Fibroblast of skin of back (primary cell): ENCODE data around the gene COL4A2.

Experiments
- DNase-seq: peaks from one replicate; pipeline ENCODE4 v3.0.0-alpha.2; 2013

Gene COL4A2

GRCh38 chr13:110323172-110323891, 16.2 kb downstream of the COL4A2 start:
- peak; percentile 91 for DNase-seq

- no peak for DNase-seq
Measured at GRCh38 chr13:110324026-110324749, 17.1 kb downstream of the COL4A2 start.

GRCh38 chr13:110326263-110326904, 19.3 kb downstream of the COL4A2 start:
- no peak for DNase-seq

GRCh38 chr13:110327051-110327721, 20.1 kb downstream of the COL4A2 start:
- peak; percentile 92 for DNase-seq

GRCh38 chr13:110328573-110328972, 21.5 kb downstream of the COL4A2 start:
- no peak for DNase-seq

GRCh38 chr13:110329258-110329657, 22.2 kb downstream of the COL4A2 start:
- no peak for DNase-seq

GRCh38 chr13:110329798-110330461, 22.8 kb downstream of the COL4A2 start:
- DNase-seq, result peak; percentile 74

GRCh38 chr13:110330491-110331011, 23.5 kb downstream of the COL4A2 start:
- DNase-seq, result peak; percentile 91

- no peak for DNase-seq
Measured at GRCh38 chr13:110331362-110331761, 24.3 kb downstream of the COL4A2 start.

GRCh38 chr13:110332750-110333149, 25.7 kb downstream of the COL4A2 start:
- DNase-seq, result no peak

GRCh38 chr13:110333837-110334236, 26.8 kb downstream of the COL4A2 start:
- DNase-seq, result no peak

GRCh38 chr13:110334256-110334655, 27.2 kb downstream of the COL4A2 start:
- peak; percentile 82 for DNase-seq

GRCh38 chr13:110334841-110335490, 27.9 kb downstream of the COL4A2 start:
- DNase-seq, result peak; percentile 90

- no peak for DNase-seq
Measured at GRCh38 chr13:110336108-110336507, 29.0 kb downstream of the COL4A2 start.

- DNase-seq, result no peak
Measured at GRCh38 chr13:110336681-110337080, 29.6 kb downstream of the COL4A2 start.

GRCh38 chr13:110337247-110337646, 30.2 kb downstream of the COL4A2 start:
- DNase-seq, result no peak

GRCh38 chr13:110338441-110339101, 31.5 kb downstream of the COL4A2 start:
- DNase-seq, result peak; percentile 96

- no peak for DNase-seq
Measured at GRCh38 chr13:110339263-110339662, 32.2 kb downstream of the COL4A2 start.

- no peak for DNase-seq
Measured at GRCh38 chr13:110339975-110340550, 33.0 kb downstream of the COL4A2 start.

GRCh38 chr13:110340812-110341444, 33.8 kb downstream of the COL4A2 start:
- peak; percentile 89 for DNase-seq
